GM10847 (cell line): ENCODE data around the gene AHCTF1.

ENCODE experiments used
- POLR2A ChIP-seq: IDR thresholded peaks from 2 replicates; pipeline ENCODE4 v1.6.1; 2011; ENCODE audit not compliant: insufficient read length; ENCODE audit errors: extremely low read depth

AHCTF1 gene

GRCh38 chr1:246930830-246931548, 759 bp downstream of the AHCTF1 start:
- TF ChIP-seq POLR2A: no peak

- TF ChIP-seq POLR2A: no peak
Measured at GRCh38 chr1:246925997-246926626, 5.6 kb downstream of the AHCTF1 start.

GRCh38 chr1:246923900-246924299, 7.8 kb downstream of the AHCTF1 start:
- no peak for TF ChIP-seq POLR2A

GRCh38 chr1:246923482-246923881, 8.3 kb downstream of the AHCTF1 start:
- TF ChIP-seq POLR2A: no peak

GRCh38 chr1:246921481-246921880, 10.3 kb downstream of the AHCTF1 start:
- TF ChIP-seq POLR2A: no peak

GRCh38 chr1:246919902-246920301, 11.8 kb downstream of the AHCTF1 start:
- no peak for TF ChIP-seq POLR2A

GRCh38 chr1:246907472-246907871, 24.3 kb downstream of the AHCTF1 start:
- no peak for TF ChIP-seq POLR2A

- no peak for TF ChIP-seq POLR2A
Measured at GRCh38 chr1:246906833-246907232, 24.9 kb downstream of the AHCTF1 start.

GRCh38 chr1:246901874-246902273, 29.9 kb downstream of the AHCTF1 start:
- TF ChIP-seq POLR2A: no peak

GRCh38 chr1:246897302-246897701, 34.4 kb downstream of the AHCTF1 start:
- TF ChIP-seq POLR2A: no peak

GRCh38 chr1:246893191-246893939, 38.4 kb downstream of the AHCTF1 start:
- TF ChIP-seq POLR2A: no peak

GRCh38 chr1:246891105-246891504, 40.6 kb downstream of the AHCTF1 start:
- no peak for TF ChIP-seq POLR2A

GRCh38 chr1:246888522-246888921, 43.2 kb downstream of the AHCTF1 start:
- no peak for TF ChIP-seq POLR2A

- no peak for TF ChIP-seq POLR2A
Measured at GRCh38 chr1:246878551-246878950, 53.2 kb downstream of the AHCTF1 start.

GRCh38 chr1:246876431-246876830, 55.3 kb downstream of the AHCTF1 start:
- no peak for TF ChIP-seq POLR2A
